ENCODE data around the gene LYG1.

DNA sequence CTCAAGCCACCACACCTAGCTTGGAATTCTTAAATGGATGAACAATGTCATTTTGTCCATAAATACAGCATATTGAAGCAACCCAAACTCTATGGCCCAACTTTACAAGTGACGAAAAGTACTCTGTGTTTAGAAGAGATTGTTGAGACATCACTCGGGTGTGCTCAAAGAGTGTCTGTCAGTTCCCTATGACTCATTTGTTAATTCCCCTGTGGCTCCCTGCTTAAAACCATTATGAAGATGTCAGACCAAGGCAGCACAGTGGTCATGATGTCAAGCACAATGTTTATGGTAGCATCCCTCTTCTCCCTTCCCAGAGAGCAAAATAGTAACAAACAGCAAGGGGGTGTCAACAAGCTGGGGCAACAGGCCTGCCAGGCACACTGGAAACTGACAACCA lies 3.0 kb downstream of the LYG1 start:
- TF ChIP-seq TAF1 (IDR thresholded peaks at IDR 0.05; ENCODE audit: borderline replicate concordance, insufficient read depth, low read length) (no peak), SIN3A (IDR thresholded peaks at IDR 0.05; ENCODE audit: borderline replicate concordance, insufficient read depth, low read length) (no peak)
- TF ChIP-seq, protein P1, sequence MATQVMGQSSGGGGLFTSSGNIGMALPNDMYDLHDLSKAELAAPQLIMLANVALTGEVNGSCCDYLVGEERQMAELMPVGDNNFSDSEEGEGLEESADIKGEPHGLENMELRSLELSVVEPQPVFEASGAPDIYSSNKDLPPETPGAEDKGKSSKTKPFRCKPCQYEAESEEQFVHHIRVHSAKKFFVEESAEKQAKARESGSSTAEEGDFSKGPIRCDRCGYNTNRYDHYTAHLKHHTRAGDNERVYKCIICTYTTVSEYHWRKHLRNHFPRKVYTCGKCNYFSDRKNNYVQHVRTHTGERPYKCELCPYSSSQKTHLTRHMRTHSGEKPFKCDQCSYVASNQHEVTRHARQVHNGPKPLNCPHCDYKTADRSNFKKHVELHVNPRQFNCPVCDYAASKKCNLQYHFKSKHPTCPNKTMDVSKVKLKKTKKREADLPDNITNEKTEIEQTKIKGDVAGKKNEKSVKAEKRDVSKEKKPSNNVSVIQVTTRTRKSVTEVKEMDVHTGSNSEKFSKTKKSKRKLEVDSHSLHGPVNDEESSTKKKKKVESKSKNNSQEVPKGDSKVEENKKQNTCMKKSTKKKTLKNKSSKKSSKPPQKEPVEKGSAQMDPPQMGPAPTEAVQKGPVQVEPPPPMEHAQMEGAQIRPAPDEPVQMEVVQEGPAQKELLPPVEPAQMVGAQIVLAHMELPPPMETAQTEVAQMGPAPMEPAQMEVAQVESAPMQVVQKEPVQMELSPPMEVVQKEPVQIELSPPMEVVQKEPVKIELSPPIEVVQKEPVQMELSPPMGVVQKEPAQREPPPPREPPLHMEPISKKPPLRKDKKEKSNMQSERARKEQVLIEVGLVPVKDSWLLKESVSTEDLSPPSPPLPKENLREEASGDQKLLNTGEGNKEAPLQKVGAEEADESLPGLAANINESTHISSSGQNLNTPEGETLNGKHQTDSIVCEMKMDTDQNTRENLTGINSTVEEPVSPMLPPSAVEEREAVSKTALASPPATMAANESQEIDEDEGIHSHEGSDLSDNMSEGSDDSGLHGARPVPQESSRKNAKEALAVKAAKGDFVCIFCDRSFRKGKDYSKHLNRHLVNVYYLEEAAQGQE (IDR thresholded peaks at IDR 0.05; ENCODE audit: insufficient read depth in 1 of 2, low read depth in 2 of 2, low read length in 2 of 2): no peak

Measured in PFSK-1 (cell line).